Nephron (organoid): ENCODE data around the gene ZNF142.
"Not testable (repeated sequence)": the region's sequence is repeated elsewhere in the genome, so short reads cannot be mapped to it uniquely, and the experiment has no call there.

ENCODE experiments used
- H3K27ac Mint-ChIP-seq, 3 experiments: 2 replicates each; pipeline ENCODE4 v1.8.0; 2020; ENCODE audit warnings: mixed read lengths in 3 of 3, mild to moderate bottlenecking in 2 of 3, moderate library complexity in 1 of 3
- H3K27me3 Mint-ChIP-seq: 2 replicates; pipeline ENCODE4 v1.8.0; 2021; ENCODE audit warnings: low read depth, mild to moderate bottlenecking, moderate library complexity, mixed read lengths
- H3K36me3 Mint-ChIP-seq: 2 replicates; pipeline ENCODE4 v1.8.0; 2020; ENCODE audit warnings: low read depth, mixed read lengths
- H3K4me1 Mint-ChIP-seq: 2 replicates; pipeline ENCODE4 v1.8.0; 2020; ENCODE audit warnings: mixed read lengths
- H3K4me3 Mint-ChIP-seq, 3 experiments: 2 replicates each; pipeline ENCODE4 v1.8.0; 2020; ENCODE audit warnings: mild to moderate bottlenecking in 3 of 3, mixed read lengths in 3 of 3, moderate library complexity in 2 of 3
- H3K9me3 Mint-ChIP-seq: 2 replicates; pipeline ENCODE4 v1.8.0; 2020; ENCODE audit warnings: mixed read lengths
- CTCF ChIP-seq, 3 experiments: fragments of 200-600 bp; sonication (generic); IDR thresholded peaks; one replicate each; pipeline ENCODE4 v1.5.0; 2021; ENCODE audit warnings: antibody characterized with exemption in 3 of 3; ENCODE audit not compliant: unreplicated experiment in 3 of 3

The ZNF142 gene

GRCh38 chr2:218694405-218695145, 35.2 kb upstream of the ZNF142 start:
- no peaks in the 10 kb centered on the region for H3K9me3 Mint-ChIP-seq
- no peaks in the 10 kb centered on the region for H3K4me1 Mint-ChIP-seq
- peaks cover 55% of the 10 kb centered on the region for H3K36me3 Mint-ChIP-seq
- TF ChIP-seq CTCF (IDR thresholded peaks at IDR 0.05; ENCODE audit: unreplicated experiment in 3 of 3), result no peak
- no peaks in the 10 kb centered on the region for H3K27me3 Mint-ChIP-seq
- H3K4me3 Mint-ChIP-seq, result no peak overlapping the region
- H3K27ac Mint-ChIP-seq, result no peak overlapping the region

- Mint-ChIP-seq H3K9me3 (no peaks in the 10 kb centered on the region), H3K27me3 (no peaks in the 10 kb centered on the region), H3K27ac (no peak overlapping the region), H3K4me3 (no peak overlapping the region), H3K36me3 (peaks cover 62% of the 10 kb centered on the region), H3K4me1 (no peaks in the 10 kb centered on the region)
- no peak for TF ChIP-seq CTCF (IDR thresholded peaks at IDR 0.05; ENCODE audit: unreplicated experiment in 3 of 3)
Measured at GRCh38 chr2:218691234-218691633, 31.8 kb upstream of the ZNF142 start.

- not testable (repeated sequence) for H3K4me1 Mint-ChIP-seq, H3K27me3 Mint-ChIP-seq, H3K27ac Mint-ChIP-seq, H3K4me3 Mint-ChIP-seq, H3K9me3 Mint-ChIP-seq
- peak; percentile 75 to 79 (median 77) for TF ChIP-seq CTCF (IDR thresholded peaks at IDR 0.05; ENCODE audit: unreplicated experiment in 3 of 3)
- H3K36me3 Mint-ChIP-seq, result peaks cover 55% of the 10 kb centered on the region
Measured at GRCh38 chr2:218687400-218688060, 28.1 kb upstream of the ZNF142 start.

GRCh38 chr2:218680061-218680460, 20.6 kb upstream of the ZNF142 start:
- no peak overlapping the region for H3K4me3 Mint-ChIP-seq
- no peak overlapping the region for H3K27ac Mint-ChIP-seq
- no peaks in the 10 kb centered on the region for H3K4me1 Mint-ChIP-seq
- peaks cover 39% of the 10 kb centered on the region for H3K36me3 Mint-ChIP-seq
- no peaks in the 10 kb centered on the region for H3K9me3 Mint-ChIP-seq
- no peaks in the 10 kb centered on the region for H3K27me3 Mint-ChIP-seq
- no peak for TF ChIP-seq CTCF (IDR thresholded peaks at IDR 0.05; ENCODE audit: unreplicated experiment in 3 of 3)

GRCh38 chr2:218679119-218679518, 19.7 kb upstream of the ZNF142 start:
- Mint-ChIP-seq H3K4me1 (no peaks in the 10 kb centered on the region), H3K36me3 (peaks cover 38% of the 10 kb centered on the region), H3K27ac (no peak overlapping the region), H3K27me3 (no peaks in the 10 kb centered on the region), H3K4me3 (no peak overlapping the region), H3K9me3 (no peaks in the 10 kb centered on the region)
- TF ChIP-seq CTCF (IDR thresholded peaks at IDR 0.05; ENCODE audit: unreplicated experiment in 3 of 3), result no peak
